ENCODE measurements around the gene SLK.

The SLK gene

GRCh38 chr10:104034401-104035193 lies 67.7 kb downstream of the SLK start:
- in situ Hi-C loops (cut with HindIII; ENCODE audit: low sequenced_read_pairs), result no loop called here
- DNase-seq (ENCODE audit: low read depth), result no peak
- no peak overlapping the region for H3K4me3 ChIP-seq (ENCODE audit: low read depth, low read length)
- TF ChIP-seq, protein P1, sequence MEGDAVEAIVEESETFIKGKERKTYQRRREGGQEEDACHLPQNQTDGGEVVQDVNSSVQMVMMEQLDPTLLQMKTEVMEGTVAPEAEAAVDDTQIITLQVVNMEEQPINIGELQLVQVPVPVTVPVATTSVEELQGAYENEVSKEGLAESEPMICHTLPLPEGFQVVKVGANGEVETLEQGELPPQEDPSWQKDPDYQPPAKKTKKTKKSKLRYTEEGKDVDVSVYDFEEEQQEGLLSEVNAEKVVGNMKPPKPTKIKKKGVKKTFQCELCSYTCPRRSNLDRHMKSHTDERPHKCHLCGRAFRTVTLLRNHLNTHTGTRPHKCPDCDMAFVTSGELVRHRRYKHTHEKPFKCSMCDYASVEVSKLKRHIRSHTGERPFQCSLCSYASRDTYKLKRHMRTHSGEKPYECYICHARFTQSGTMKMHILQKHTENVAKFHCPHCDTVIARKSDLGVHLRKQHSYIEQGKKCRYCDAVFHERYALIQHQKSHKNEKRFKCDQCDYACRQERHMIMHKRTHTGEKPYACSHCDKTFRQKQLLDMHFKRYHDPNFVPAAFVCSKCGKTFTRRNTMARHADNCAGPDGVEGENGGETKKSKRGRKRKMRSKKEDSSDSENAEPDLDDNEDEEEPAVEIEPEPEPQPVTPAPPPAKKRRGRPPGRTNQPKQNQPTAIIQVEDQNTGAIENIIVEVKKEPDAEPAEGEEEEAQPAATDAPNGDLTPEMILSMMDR (IDR thresholded peaks at IDR 0.05; ENCODE audit: low read depth, low read length, missing control alignments), result no peak

- DNase-seq (ENCODE audit: low read depth), result no peak
- TF ChIP-seq, protein P1 (IDR thresholded peaks at IDR 0.05; ENCODE audit: low read depth, low read length, missing control alignments), result no peak
- no peak overlapping the region for H3K4me3 ChIP-seq (ENCODE audit: low read depth, low read length)
- in situ Hi-C loops (cut with HindIII; ENCODE audit: low sequenced_read_pairs), result no loop called here
Observed at GRCh38 chr10:104035194-104036068, 68.5 kb downstream of the SLK start.

- TF ChIP-seq, protein P1 (IDR thresholded peaks at IDR 0.05; ENCODE audit: low read depth, low read length, missing control alignments), result no peak
- in situ Hi-C loops (cut with HindIII; ENCODE audit: low sequenced_read_pairs), result no loop called here
- no peak for DNase-seq (ENCODE audit: low read depth)
- H3K4me3 ChIP-seq (ENCODE audit: low read depth, low read length), result no peak overlapping the region
Observed at GRCh38 chr10:104036069-104036384, 69.1 kb downstream of the SLK start.

DNA sequence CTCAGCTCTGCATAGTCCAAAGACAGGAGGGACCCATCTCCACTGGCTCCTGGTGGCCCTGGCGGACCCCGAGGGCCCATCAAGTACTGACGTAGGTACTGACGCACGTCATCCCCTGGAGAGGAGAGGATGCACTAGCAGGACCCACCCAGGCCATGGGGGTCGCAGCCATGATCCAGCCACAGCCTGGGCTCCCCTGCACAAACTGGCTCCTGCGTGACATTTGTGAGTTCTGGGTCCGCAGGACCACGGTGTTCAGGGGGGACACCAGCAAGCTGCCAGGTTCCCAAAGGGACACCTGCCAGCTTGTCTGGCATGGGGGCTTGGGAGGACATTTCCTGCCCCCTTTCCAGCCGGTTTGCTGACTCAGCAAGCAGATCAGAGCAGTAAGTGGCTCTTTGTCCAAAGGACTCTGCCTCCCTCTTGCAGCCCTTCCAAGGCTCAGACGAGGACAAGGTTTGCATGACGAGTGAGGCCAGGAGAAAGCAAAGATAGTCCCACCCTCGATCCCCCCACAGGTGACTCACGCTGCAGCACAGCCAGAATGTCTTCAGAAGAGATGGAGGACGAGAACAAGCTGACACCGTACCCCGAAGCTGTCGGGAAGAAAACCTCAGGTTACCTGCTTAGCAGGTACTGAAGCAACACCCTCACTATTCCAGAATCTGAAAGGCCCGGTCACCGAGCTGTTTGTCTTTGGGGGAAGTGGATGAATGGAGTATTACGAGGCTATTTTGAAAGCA lies 69.7 kb downstream of the SLK start:
- H3K4me3 ChIP-seq (ENCODE audit: low read depth, low read length), result no peak overlapping the region
- TF ChIP-seq, protein P1 (IDR thresholded peaks at IDR 0.05; ENCODE audit: low read depth, low read length, missing control alignments), result no peak
- in situ Hi-C loops (cut with HindIII; ENCODE audit: low sequenced_read_pairs), result no loop called here
- no peak for DNase-seq (ENCODE audit: low read depth)

DNA sequence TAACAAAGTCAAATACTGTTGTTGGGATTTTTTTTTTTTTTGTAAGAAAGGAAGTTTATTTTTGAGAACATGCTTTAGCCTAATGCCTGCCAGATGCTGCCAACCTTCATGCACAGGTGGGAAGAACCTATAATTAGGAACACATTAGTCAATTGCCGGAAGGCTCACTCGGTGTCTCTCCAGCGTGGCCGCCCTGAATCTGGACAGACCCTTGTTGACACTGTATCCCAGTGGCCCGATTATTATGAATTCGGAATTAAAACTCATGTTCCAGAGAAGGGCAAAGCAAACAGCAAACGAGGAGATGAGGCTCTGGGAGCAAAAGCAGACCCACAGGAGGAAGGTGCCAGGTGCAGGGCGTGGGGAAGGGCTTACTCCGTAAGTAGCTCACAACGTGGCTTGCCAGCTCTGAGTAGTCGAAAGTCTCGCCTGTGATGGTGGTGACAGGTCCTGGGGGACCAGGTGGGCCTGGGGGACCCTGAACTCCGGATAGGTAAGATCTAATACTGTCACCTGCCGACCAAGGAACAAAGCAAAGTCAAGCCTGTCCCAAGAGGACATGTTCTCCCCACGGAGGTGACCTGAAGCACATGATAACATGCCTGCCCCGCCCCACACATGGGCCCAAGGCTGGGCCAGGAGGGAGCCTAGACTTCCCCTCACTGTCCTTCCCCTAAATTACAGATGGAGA lies 70.5 kb downstream of the SLK start:
- TF ChIP-seq, protein P1 (IDR thresholded peaks at IDR 0.05; ENCODE audit: low read depth, low read length, missing control alignments), result no peak
- no peak overlapping the region for H3K4me3 ChIP-seq (ENCODE audit: low read depth, low read length)
- no peak for DNase-seq (ENCODE audit: low read depth)
- in situ Hi-C loops (cut with HindIII; ENCODE audit: low sequenced_read_pairs), result no loop called here

DNA sequence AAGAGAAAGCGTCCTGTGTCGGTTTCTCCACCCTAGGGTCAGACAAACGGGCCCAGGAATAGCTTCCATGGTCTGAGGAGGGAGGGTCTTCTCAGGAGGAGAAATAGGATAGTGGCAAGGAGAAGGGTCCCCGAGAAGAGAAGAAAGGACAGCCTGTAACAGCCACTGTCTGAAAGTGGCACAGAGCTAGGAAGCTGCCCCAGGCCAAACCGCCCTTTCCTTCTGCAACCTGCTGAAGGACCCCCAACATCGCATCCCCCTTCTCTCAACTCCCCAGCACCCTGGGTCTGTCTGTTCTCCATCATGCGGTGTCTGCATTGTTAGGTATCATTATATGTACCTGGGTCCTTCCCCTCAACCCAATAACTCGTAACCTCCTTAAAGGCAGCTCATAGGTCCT lies 71.6 kb downstream of the SLK start:
- TF ChIP-seq, protein P1 (IDR thresholded peaks at IDR 0.05; ENCODE audit: low read depth, low read length, missing control alignments), result no peak
- in situ Hi-C loops (cut with HindIII; ENCODE audit: low sequenced_read_pairs), result no loop called here
- no peak for DNase-seq (ENCODE audit: low read depth)
- no peak overlapping the region for H3K4me3 ChIP-seq (ENCODE audit: low read depth, low read length)
